ENCODE measurements around the gene PARVA. TPM values are rescaled to one million over a fixed set of nuclear protein-coding genes. Genes with fewer than 3 reads are reported as not detected.

The PARVA gene
- total RNA-seq, 4 donors from 2014 or later, result 83.5 to 159 (median 128) TPM

- TF ChIP-seq CTCF (IDR thresholded peaks at IDR 0.05; ENCODE audit: low read depth), result no peak
Measured at GRCh38 chr11:12496181-12497025, 119.0 kb downstream of the PARVA start.

GRCh38 chr11:12497431-12497830 is 120.1 kb downstream of the PARVA start:
- no peak for TF ChIP-seq CTCF (IDR thresholded peaks at IDR 0.05; ENCODE audit: low read depth)

GRCh38 chr11:12499071-12499470 is 121.7 kb downstream of the PARVA start:
- no peak for TF ChIP-seq CTCF (IDR thresholded peaks at IDR 0.05; ENCODE audit: low read depth)

- TF ChIP-seq CTCF (IDR thresholded peaks at IDR 0.05; ENCODE audit: low read depth), result no peak
Measured at GRCh38 chr11:12502046-12502445, 124.7 kb downstream of the PARVA start.

- TF ChIP-seq CTCF (IDR thresholded peaks at IDR 0.05; ENCODE audit: low read depth), result no peak
Measured at GRCh38 chr11:12503039-12503484, 125.7 kb downstream of the PARVA start.

GRCh38 chr11:12503886-12504285 is 126.5 kb downstream of the PARVA start:
- no peak for TF ChIP-seq CTCF (IDR thresholded peaks at IDR 0.05; ENCODE audit: low read depth)

- TF ChIP-seq CTCF (IDR thresholded peaks at IDR 0.05; ENCODE audit: low read depth), result no peak
Measured at GRCh38 chr11:12505183-12505582, 127.8 kb downstream of the PARVA start.

Measured in subcutaneous adipose tissue (tissue), 4 donors.